Spleen (tissue), 11 donors: ENCODE results near the gene RHOT2. TPM values are rescaled to one million over a fixed set of nuclear protein-coding genes. Genes with fewer than 3 reads are reported as not detected.

Experiments used
- DNase-seq: peaks from one replicate; pipeline ENCODE4 v3.0.0-alpha.2; 2020
- H3K27ac ChIP-seq, 8 donors: fragments of 200-600 bp; sonication (generic) in 7 of 8; 1 replicate in 4 of 8; 2 replicates in 4 of 8; pipeline versions ENCODE4 v1.5.0 to v1.8.0; 2016 to 2021; ENCODE audit warnings: inconsistent platforms in 4 of 8, mild to moderate bottlenecking in 4 of 8, moderate library complexity in 1 of 8
- H3K27me3 ChIP-seq, 7 donors: fragments of 200-600 bp; sonication (generic) in 6 of 7; replicated peaks in 1 of 7; 1 replicate in 4 of 7; 2 replicates in 3 of 7; pipeline versions ENCODE4 v1.5.0 to v1.8.0; 2016 to 2021; ENCODE audit warnings: inconsistent platforms in 3 of 7, mild to moderate bottlenecking in 1 of 7
- H3K36me3 ChIP-seq, 6 donors: fragments of 200-600 bp; sonication (generic) in 5 of 6; 1 replicate in 4 of 6; 2 replicates in 2 of 6; pipeline versions ENCODE4 v1.5.0 to v1.8.0; 2016 to 2021; ENCODE audit warnings: inconsistent platforms in 2 of 6
- H3K4me1 ChIP-seq, 6 donors: fragments of 200-600 bp; sonication (generic) in 5 of 6; 1 replicate in 3 of 6; 2 replicates in 3 of 6; pipeline versions ENCODE4 v1.5.0 to v1.8.0; 2016 to 2021; ENCODE audit warnings: inconsistent platforms in 3 of 6
- H3K4me3 ChIP-seq, 8 donors: fragments of 200-600 bp; sonication (generic) in 7 of 8; 1 replicate in 4 of 8; 2 replicates in 4 of 8; pipeline versions ENCODE4 v1.5.0 to v1.8.0; 2016 to 2021; ENCODE audit warnings: inconsistent platforms in 4 of 8, mild to moderate bottlenecking in 4 of 8, moderate library complexity in 2 of 8
- H3K9me3 ChIP-seq, 8 donors: fragments of 200-600 bp; sonication (generic) in 7 of 8; 1 replicate in 4 of 8; 2 replicates in 4 of 8; pipeline versions ENCODE4 v1.5.0 to v1.8.0; 2016 to 2021; ENCODE audit warnings: inconsistent platforms in 4 of 8
- CTCF ChIP-seq, 11 experiments: fragments of 200-600 bp in 7 of 11; fragments of 450-650 bp in 4 of 11; sonication (generic) in 4 of 11; IDR thresholded peaks in 8 of 11; conservative IDR thresholded peaks in 3 of 11; 1 replicate in 7 of 11; 2 replicates in 4 of 11; pipeline versions ENCODE4 v1.4.0 to v1.8.0; 2016 to 2021; ENCODE audit warnings: antibody characterized with exemption in 11 of 11, inconsistent platforms in 4 of 11, mild to moderate bottlenecking in 1 of 11
- POLR2A ChIP-seq, 3 donors: fragments of 450-650 bp; IDR thresholded peaks; one replicate each; pipeline ENCODE4 v1.5.1; 2017; ENCODE audit warnings: antibody characterized with exemption in 3 of 3, mild to moderate bottlenecking in 1 of 3
- POLR2AphosphoS5 ChIP-seq, 3 donors: sonication (generic); formaldehyde crosslinking; IDR thresholded peaks; one replicate each; pipeline ENCODE4 v1.5.1; 2017; ENCODE audit warnings: antibody characterized with exemption in 3 of 3
- WGBS, 5 donors: extraction: QIAGEN DNeasy Blood & Tissue Kit in 3 of 5; methylation state at CpG; one replicate each; pipeline versions ENCODE4 v1.1.5 to v1.1.7; 2013 to 2018; 5-methylcytosine and 5-hydroxymethylcytosine counted together
- intact Hi-C: fragments of 100-400 bp; cut with DNase I; formaldehyde crosslinking; loops from one replicate; pipeline ENCODE4 v1.15.0; 2023; ENCODE audit warnings: low total_unique reads
- polyA plus RNA-seq, 3 donors: library from polyadenylated mRNA; stranded (reverse); fragments of 200-250 nt; gene quantifications; one replicate each; pipeline ENCODE4 v1.2.1, GENCODE V29; 2013
- total RNA-seq, 7 donors: library from RNA; depleted of rRNA in 3 of 7; stranded (reverse); fragments of >200 nt in 3 of 7; fragmentation: NEBNext Ultra II Directional in 4 of 7; extraction: Animal tissue kit (Norgen Biotek cat#: 25700) in 4 of 7; gene quantifications; one replicate each; pipeline versions ENCODE4 v1.1.0 to v1.2.1, GENCODE V29; 2016 to 2021
- donor health status: healthy with polysubstance abuse.
- donor health status: DM: no; HTN: no; CAD: no; lungs with moderate emphysema.
- donor health status: DM: no; HTN: no; CAD: no.
- donor health status: Bipolar disorder and iron deficiency.
- donor health status: healthy.
- donor health status: DM: no; HTN: no; CAD: no.
- donor health status: DM: yes; HTN: yes; CAD: no.

RHOT2 gene
- total and polyA plus RNA-seq, 10 donors: 71.3 to 309 (median 137) TPM

DNA sequence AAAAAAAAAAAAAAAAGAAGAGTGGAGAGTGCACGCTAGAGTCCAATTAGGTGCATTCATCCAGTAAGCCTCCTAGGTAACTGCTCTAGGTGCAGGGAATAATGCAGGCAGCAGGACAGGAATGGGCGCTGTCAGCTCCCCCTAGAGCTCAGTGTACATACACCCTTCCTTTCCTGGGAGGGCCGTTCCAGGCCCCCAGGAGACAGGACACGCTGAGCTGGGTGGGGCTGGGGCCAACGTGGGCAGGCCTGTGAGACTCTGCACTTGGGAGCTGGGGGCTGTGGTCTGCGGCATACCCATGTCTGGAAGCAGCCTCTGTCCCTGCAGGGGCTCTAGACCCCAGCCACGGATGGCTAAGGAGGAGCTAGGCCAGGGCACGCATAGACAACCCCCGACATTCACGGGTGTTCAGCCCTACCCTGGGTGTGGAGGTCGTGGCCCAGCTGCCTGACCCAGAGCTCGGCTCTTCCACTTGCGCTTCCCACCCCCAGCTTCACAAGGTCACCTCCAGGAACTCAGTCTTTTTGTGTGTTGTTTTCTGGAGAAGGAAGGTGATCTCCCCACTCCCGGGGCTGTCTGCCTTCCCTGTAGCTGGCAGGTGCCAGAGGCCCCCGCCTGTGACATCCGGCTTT is 52.0 kb downstream of the RHOT2 start:
- WGBS, 5 donors: 8 to 14% (median 12%) methylated on average over 11 to 16 of the region's 16 CpGs
- Histone ChIP-seq H3K27me3 (peaks cover 0 to 30% (median 12%) of the 10 kb centered on the region in 7 donors), H3K4me1 (peaks cover 19 to 83% (median 48%) of the 10 kb centered on the region in 6 donors), H3K9me3 (no peaks in the 10 kb centered on the region), H3K36me3 (peaks cover 0 to 17% (median 0%) of the 10 kb centered on the region in 6 donors), H3K27ac (peak overlapping the region in 7 of 8 donors; percentile 85 to 93 (median 91)), H3K4me3 (peak overlapping the region; percentile 64 to 91 (median 82))
- intact Hi-C loops: no loop called here
- no peak for TF ChIP-seq POLR2A (IDR thresholded peaks at IDR 0.05)
- TF ChIP-seq CTCF (IDR thresholded peaks at IDR 0.05 in 8 of 11, conservative IDR thresholded peaks at IDR 0.05 in 3 of 11): no peak
- TF ChIP-seq POLR2AphosphoS5 (IDR thresholded peaks at IDR 0.05): no peak
- no peak for DNase-seq

DNA sequence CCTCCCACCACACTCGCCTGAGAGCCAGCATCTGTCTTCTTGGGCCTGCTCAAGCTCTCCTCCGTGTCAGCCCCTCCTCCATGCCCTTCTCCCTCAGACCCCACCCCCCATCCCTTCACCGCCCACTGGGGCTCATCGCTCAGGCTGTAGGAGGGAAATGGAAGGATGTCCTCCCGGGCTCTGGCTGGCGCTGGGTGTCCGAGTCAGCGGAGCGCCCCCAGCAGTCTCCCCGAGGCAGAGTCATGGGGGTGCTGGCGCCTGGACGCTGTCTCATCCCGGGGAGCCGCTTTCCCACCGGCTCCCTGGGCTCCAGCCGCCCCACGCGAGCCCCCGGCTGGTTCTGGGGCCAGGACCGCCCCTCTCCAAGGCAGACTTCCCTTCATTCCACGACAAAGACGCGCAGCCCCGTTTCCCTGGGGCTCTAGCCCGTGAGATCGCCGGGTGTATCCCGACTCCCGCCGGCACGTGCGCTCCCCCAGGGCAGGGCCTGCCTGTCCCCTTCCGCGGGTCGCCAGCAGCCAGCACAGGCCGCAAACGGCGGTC is 52.6 kb downstream of the RHOT2 start:
- 0 to 1% (median 0%) methylated on average over 14 to 38 of the region's 38 CpGs for WGBS, 5 donors
- Histone ChIP-seq H3K4me1 (peaks cover 19 to 79% (median 46%) of the 10 kb centered on the region in 6 donors), H3K4me3 (peak overlapping the region; percentile 64 to 91 (median 82)), H3K27ac (peak overlapping the region; percentile 83 to 93 (median 90)), H3K9me3 (no peaks in the 10 kb centered on the region), H3K27me3 (peaks cover 0 to 29% (median 12%) of the 10 kb centered on the region in 7 donors), H3K36me3 (peaks cover 0 to 17% (median 0%) of the 10 kb centered on the region in 6 donors)
- intact Hi-C loops: no loop called here
- no peak for TF ChIP-seq POLR2A (IDR thresholded peaks at IDR 0.05)
- no peak for DNase-seq

- 6 to 8% (median 6%) methylated on average over 34 to 106 of the region's 106 CpGs for WGBS, 5 donors
- H3K4me3 ChIP-seq: peak within 1 kb of the TSS; percentile 64 to 91 (median 82)
- DNase-seq: peak; percentile 96
- H3K27me3 ChIP-seq: peaks cover 0 to 29% (median 6%) of the 10 kb centered on the region in 7 donors
- peaks cover 0 to 17% (median 0%) of the 10 kb centered on the region in 6 donors for H3K36me3 ChIP-seq
- H3K27ac ChIP-seq: peak within 1 kb of the TSS; percentile 83 to 93 (median 90)
- peaks cover 21 to 76% (median 44%) of the 10 kb centered on the region in 6 donors for H3K4me1 ChIP-seq
- intact Hi-C loops: no loop called here
- TF ChIP-seq CTCF (IDR thresholded peaks at IDR 0.05 in 8 of 11, conservative IDR thresholded peaks at IDR 0.05 in 3 of 11): peak in 2 of 11 experiments; percentile 22 to 39
- peak; percentile 81 to 92 (median 91) for TF ChIP-seq POLR2AphosphoS5 (IDR thresholded peaks at IDR 0.05)
- TF ChIP-seq POLR2A (IDR thresholded peaks at IDR 0.05): peak in 1 of 3 donors; percentile 50
- H3K9me3 ChIP-seq: no peaks in the 10 kb centered on the region
These were observed 53.2 kb downstream of the RHOT2 start, which contains the start of gene ANTKMT for GRCh38 chr16:720990-721764. Gene ANTKMT, plus strand, starts transcription at chr16:721146. Its CDS starts 129 bp downstream, at chr16:721275.

DNA sequence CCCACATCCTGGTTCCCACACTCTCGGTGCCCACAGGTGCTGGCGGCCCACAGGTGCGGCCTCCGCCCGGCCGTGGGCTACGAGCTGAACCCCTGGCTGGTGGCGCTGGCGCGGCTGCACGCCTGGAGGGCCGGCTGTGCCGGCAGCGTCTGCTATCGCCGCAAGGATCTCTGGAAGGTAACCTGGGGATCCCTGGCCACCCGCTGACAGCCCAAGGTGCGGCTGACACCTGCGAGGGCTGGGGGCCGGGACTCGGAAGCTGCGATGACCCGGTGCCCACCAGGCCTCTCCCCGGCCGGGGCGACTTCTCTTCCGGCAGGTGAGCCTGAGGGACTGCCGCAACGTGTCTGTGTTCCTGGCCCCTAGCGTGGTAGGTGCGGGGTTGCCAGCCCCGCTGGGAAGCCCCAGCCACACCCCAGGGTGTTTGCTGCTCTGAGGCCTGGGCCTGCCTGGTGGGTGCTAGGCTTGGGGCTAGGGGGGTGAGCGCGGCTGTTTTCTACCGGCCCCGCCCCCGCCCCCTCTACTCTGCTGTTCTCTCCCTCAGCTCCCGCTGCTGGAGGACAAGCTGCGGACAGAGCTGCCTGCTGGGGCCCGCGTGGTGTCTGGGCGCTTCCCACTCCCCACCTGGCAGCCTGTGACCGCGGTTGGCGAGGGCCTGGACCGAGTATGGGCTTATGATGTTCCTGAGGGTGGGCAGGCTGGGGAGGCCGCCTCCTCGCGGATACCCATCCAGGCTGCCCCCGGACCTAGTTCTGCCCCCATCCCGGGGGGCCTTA is 54.0 kb downstream of the RHOT2 start:
- H3K27me3 ChIP-seq: peaks cover 0 to 29% (median 7%) of the 10 kb centered on the region in 7 donors
- peaks cover 24 to 75% (median 44%) of the 10 kb centered on the region in 6 donors for H3K4me1 ChIP-seq
- peak overlapping the region; percentile 83 to 93 (median 90) for H3K27ac ChIP-seq
- H3K36me3 ChIP-seq: peaks cover 0 to 14% (median 0%) of the 10 kb centered on the region in 6 donors
- peak overlapping the region; percentile 64 to 91 (median 82) for H3K4me3 ChIP-seq
- TF ChIP-seq POLR2A (IDR thresholded peaks at IDR 0.05): no peak
- peak in 1 of 3 donors; percentile 59 for TF ChIP-seq POLR2AphosphoS5 (IDR thresholded peaks at IDR 0.05)
- TF ChIP-seq CTCF (IDR thresholded peaks at IDR 0.05 in 8 of 11, conservative IDR thresholded peaks at IDR 0.05 in 3 of 11): no peak
- 72 to 81% (median 77%) methylated on average over 8 to 51 of the region's 51 CpGs for WGBS, 5 donors
- intact Hi-C loops: no loop called here
- peak; percentile 80 for DNase-seq
- H3K9me3 ChIP-seq: no peaks in the 10 kb centered on the region
